ENCODE data around the gene CACNA1C.
"Not testable (repeated sequence)": the region's sequence is repeated elsewhere in the genome, so short reads cannot be mapped to it uniquely, and the experiment has no call there.

The CACNA1C gene

DNA sequence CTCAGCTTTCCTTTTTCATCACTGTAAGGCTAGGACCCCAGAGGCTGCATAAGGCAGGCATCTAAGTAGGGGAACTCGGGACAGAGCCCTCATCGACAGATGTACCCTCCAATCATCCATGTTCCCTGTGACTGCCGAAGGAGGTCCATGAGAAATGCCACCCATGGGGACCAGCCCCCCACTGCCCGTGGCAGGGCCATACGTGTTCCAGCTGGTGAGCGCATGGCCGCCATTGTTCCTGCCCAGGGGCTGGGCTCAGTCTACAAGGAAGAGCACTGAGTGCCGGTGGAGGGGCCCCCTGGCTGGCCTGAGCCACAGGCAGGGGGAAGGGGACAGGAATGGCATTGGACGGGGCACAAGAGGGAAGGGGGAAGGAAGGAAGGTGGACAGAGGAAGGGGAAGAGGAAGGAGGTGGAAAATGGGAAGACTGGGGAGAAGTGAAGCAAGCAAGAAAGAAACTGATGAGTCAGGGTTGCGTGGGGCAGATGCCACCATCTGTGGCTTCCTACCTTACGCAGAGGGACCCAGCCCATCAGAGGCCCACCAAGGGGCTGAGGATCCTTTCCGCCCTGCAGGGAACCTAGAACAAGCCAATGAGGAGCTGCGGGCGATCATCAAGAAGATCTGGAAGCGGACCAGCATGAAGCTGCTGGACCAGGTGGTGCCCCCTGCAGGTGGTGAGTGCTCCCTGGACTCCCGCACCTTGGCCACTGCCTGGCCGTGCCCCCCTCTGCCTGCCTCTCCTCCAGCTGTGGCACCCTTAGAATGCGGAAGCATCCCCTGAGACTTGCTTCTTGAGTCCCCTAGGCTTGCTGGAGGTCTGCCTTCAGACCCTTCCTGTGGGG, 621.4 kb downstream of the CACNA1C start:
- no peak for DNase-seq (ENCODE audit: low read depth)

DNA sequence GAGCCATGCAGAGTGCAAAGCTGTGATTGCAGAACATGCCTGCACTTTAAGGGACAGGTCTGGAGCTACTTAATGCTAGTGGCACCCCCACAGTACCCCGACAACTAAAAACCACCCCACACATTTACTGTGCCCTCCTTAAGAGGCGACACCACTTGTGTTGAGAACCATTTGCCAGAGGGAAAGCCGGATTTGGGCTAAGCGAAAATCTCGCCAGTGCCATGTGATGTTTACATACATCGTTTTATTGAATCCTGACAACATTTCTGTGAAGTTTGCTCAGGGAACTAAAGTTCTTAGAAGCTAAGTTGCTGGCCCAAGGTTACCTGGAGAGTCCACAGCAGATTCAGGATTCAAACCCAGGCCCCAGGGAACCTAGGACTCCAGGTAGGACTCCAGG, 623.0 kb downstream of the CACNA1C start:
- no peak for DNase-seq (ENCODE audit: low read depth)

DNA sequence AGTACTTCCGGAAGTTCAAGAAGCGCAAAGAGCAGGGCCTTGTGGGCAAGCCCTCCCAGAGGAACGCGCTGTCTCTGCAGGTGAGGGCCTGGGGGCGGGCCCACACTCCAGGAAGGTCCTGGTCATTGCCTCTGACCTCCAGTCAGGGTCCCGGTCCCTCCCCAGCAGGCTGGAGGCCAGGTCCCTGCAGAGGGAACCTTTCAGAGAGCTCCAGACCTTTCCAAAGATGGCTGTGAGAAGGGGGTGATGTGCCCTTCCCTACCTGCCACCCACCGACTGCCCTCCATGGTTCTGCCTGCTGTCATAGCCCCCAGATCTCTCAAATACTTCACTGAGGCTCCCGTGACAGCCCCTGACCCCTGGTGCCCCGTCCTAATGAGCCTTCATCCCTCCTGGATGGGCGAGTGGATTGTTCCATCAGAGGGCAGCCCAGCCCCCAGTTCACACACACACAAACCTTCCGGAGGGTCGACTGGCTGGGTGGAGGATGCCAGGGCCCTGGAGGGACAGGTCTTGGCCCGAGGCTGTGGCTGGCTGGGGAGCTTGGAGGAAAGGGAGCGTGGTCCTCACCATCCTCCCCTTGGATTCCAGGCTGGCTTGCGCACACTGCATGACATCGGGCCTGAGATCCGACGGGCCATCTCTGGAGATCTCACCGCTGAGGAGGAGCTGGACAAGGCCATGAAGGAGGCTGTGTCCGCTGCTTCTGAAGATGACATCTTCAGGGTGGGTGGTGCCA, 624.5 kb downstream of the CACNA1C start:
- DNase-seq (ENCODE audit: low read depth), result no peak

DNA sequence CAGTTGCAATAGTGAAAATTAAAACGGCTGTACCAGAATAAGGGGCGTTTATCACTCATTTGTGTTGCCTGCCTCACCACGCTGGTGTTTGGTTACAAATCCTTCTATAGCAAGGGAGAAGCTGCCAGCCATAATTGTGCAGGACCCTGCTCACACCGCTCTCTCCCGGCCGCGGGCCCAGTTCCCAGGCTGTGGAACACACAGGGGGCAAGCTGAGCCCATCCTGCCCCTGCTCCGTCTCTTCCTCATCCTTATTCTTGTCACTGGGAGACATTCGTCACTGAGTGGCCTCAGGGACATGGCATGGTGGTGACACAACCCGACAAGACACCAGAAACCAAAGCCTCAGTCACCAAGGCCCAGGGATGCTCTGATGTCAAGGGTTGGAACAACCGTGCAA, 625.6 kb downstream of the CACNA1C start:
- DNase-seq (ENCODE audit: low read depth), result no peak

DNA sequence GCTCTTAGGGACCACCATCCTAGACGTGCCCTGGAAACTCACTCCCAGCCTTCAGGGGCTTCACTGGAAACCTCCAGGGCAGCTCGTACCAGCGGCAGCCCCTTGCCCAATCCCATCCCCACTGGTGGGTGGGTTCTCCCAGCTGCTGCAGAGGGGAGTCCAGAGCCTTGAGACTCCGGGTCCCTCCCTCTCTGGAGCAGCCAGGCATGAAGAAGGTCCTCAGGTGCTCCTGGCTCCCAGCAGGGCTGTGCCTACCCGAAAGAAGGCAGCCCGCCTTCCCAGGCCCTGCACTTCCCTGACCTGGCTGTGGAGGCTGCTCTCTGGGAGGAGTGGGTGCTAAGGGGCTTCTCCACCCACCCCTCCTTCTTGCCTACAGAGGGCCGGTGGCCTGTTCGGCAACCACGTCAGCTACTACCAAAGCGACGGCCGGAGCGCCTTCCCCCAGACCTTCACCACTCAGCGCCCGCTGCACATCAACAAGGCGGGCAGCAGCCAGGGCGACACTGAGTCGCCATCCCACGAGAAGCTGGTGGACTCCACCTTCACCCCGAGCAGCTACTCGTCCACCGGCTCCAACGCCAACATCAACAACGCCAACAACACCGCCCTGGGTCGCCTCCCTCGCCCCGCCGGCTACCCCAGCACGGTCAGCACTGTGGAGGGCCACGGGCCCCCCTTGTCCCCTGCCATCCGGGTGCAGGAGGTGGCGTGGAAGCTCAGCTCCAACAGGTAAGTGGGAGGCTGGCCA, 626.5 kb downstream of the CACNA1C start:
- no peak for DNase-seq (ENCODE audit: low read depth)

DNA sequence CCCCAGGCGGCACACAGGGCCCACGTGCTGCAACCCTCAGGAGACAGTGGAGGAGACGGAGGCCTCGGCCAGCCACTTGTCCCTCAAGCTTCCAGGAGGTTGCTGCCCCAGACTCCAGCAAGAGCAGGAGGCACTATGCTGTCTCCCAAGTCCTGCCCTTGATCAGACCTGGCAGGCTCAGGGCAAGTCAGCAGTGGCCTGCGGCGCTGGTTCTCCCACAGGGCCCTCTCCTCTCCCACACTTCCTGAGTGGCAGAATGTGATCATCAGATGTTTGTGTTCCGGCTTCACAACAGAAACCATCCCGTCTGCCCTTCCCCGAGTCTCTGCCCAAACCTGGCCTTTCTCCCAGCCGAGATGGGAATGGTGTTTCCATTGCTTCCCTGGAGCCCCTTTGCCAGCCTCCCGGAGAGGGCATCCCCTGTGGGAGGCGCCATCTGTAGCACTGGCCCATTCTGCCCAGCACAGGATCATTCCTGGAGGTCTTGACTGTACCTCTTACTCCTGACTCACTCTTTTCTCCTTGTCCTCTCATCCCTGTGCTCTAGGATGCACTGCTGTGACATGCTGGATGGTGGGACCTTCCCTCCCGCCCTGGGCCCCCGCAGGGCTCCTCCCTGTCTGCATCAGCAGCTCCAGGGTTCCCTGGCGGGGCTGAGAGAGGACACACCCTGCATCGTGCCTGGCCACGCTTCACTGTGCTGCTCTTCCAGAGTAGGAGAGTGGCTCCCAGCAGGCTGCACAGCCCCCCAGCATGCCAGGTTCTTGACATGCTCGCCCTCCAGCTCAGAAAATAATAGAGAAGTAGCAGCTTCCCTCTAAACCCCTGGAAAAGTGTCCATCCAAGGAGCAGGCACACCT, 627.3 kb downstream of the CACNA1C start:
- DNase-seq (ENCODE audit: low read depth), result no peak

DNA sequence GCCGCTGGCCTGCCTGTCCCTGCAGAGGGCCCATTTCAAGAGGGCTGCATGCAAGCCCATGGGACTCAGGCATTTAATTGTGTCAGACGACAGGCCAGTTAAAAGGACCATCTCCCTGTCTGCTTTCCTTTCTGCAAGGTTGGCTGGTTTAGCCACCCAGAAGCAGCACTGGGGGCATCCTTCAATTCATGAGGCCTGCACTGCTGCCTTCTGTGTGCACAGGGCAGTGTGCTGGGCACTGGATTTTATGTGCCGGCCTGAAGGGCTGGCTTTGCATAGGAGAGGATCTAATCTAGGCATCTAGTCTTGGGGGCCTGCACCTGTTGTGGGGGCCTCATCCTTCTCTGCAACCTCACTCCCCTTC, 627.9 kb downstream of the CACNA1C start:
- no peak for DNase-seq (ENCODE audit: low read depth)

DNA sequence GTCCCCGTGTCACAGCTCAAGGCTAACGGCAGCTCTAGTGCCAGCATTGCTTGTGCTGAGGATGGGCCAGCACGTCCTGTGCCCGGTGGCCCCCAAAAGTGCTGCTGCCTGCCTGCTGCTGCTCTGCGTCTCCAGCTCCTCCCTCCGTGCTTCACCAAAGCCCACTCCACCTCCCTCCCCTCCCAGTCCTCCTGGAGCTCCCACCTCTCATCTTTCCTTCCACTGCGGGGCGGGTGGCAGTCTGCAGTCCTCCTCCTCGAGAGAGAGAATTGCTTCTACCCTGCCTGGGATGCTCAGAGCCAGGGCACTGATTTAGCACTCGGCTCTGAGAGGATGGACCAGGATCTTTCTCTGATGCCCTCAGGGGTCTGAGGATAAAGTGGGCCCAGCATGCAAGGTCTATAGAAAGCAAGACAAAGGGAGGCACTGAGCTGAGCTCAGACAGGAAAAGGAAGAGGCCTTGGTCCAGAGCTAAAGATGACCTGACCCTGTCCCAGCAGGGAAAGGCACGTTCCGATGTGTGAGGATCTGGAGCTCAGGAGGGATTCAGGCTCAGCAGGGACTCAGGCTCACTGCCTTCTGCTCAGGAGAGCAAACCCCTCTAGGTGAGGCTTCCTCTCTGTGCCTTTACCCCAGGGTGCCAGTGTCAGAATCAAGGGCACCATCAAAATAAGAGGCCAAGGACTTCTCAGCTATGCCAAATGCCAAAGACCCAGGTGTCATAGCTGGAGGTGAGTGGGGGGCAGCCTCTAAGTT, 628.8 kb downstream of the CACNA1C start:
- DNase-seq (ENCODE audit: low read depth), result no peak

DNA sequence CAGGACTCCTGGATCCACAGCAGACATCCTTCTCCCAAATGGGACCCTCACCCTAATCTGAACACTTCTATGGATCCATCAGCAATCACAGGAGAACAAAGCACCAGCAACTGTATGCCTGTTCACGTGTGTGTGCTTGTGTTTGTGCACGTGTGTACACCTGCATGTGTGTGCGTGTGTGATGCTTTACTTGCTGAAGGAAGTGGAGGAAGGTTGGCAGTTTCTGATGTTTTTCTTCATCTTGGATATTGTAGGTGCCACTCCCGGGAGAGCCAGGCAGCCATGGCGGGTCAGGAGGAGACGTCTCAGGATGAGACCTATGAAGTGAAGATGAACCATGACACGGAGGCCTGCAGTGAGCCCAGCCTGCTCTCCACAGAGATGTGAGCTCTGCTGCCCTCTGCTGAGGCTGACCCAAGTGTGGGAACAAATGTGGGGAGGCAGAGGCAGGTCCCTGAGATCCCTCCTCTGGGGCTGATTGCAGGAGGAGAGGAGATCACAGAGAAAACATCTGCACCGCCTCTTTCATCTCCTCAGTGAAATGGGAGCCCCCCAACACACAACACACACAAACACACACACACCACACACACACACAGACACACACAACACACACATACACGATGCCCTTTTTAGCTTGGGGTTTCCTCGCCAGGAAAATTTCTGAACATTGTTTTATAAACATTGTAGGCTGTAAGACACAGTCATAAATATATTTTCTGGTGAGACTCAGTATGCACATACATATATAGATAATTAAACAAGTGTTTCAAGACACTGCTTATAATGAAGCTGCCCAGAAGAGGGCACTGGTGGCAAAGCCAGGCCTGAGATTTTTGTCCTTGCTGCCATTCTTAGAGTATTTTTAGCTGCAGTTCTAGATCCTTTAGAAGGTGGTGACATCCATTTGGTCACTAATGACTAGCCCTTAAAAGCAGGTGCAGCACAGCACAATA, 629.8 kb downstream of the CACNA1C start:
- DNase-seq (ENCODE audit: low read depth), result no peak

DNA sequence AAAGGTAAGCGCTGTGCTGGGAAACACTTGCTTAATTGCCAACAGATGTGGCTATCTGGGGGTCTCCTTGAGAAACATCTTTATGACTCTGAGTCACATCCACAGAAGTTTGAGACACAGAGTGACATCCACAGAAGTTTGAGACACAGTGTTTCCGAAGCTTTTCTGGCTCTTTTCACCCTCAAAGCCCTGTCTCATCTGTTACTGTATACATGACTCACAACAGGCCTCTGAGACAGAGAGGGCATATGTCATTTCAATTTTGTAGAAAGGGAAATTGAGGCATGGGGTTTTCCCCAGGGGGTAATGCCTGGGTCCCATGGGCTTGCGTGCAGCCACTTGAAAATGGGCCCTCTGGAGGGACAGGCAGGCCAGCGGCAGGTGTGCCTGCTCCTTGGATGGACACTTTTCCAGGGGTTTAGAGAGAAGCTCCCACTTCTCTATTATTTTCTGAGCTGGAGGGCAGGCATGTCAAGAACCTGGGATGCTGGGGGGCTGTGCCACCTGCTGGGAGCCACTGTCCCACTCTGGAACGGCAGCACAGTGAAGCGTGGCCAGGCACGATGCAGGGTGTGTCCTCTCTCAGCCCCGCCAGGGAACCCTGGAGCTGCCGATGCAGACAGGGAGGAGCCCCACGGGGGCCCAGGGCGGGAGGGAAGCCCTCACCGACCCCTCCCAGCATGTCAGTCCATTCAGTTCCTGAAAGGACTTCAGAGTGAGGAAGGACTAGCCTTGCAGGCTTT, 630.7 kb downstream of the CACNA1C start:
- no peak for DNase-seq (ENCODE audit: low read depth)

DNA sequence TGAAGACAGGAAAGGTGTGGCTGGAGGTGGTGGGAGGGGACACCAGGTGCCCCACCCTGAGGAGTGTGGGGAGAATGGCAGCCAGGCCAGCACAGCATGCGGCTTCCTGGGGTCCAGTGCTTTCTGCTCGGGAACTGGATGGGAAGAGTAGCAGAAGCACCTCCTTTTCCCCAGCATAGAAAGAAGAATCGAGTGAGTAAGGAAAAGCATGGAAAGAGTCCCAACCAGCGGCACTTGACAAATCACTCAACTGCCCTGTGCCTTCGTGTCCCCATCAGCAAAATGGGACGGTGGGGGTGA, 631.2 kb downstream of the CACNA1C start:
- not testable (repeated sequence) for DNase-seq (ENCODE audit: low read depth)

DNA sequence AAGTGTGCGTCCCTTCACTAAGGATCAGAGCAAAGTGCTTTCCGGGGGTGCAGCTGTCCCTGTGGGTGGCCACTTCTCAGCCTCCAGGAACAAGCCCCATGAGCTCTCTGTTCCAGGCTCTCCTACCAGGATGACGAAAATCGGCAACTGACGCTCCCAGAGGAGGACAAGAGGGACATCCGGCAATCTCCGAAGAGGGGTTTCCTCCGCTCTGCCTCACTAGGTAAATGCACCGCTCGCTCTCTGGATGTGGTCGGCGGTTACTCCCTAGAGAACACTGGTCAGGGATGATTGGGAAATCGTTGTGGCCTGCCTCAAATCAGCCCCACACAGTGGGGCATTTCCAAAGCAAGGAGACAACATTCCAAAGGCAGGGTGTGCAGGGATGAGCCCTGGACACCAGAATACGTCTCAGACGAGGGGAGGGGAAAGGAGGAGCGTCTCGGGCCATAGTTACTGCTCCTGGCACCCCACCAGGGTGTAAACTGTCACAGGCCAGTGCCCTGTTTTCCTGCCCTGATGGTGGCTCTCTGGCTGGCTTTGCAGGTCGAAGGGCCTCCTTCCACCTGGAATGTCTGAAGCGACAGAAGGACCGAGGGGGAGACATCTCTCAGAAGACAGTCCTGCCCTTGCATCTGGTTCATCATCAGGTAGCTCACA, 633.0 kb downstream of the CACNA1C start:
- not testable (repeated sequence) for DNase-seq (ENCODE audit: low read depth)

DNA sequence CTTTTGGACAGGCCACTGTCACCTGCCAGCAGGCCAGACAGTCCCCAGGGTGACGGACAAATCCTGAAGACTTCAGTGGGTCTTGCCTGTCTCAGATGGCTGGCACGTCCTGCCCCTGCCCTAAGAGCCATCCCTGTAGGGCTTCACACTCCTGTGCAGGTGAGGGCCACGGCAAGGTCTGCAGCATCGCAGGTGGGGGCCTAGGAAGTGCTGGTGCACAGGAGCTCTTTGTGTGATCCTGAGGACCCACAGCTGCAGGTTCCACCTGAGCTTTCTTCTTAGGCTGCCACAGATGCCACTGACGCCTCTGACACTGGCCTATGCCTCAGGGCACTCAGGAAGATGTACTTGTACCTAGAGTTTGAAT, 633.5 kb downstream of the CACNA1C start:
- DNase-seq (ENCODE audit: low read depth), result no peak

DNA sequence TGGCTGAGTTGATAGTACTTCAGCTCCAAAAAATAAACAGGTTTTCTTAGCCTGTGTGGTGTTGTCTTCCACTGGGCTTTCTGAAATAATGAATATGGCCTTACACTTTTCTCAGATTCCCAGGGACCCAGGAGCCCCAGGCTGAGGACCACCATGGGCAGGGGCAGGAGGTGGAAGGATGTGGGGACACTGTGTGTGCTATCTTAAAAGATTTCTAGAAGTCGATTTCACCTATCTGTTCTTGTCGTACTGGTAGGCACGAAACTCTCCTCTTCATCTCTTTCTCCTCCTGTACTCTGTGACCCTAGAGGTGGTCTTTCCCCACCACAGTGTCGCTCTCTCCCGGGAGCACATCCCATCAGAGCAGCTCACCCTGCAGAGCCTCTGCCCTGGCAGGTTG, 634.3 kb downstream of the CACNA1C start:
- DNase-seq (ENCODE audit: low read depth), result no peak

DNA sequence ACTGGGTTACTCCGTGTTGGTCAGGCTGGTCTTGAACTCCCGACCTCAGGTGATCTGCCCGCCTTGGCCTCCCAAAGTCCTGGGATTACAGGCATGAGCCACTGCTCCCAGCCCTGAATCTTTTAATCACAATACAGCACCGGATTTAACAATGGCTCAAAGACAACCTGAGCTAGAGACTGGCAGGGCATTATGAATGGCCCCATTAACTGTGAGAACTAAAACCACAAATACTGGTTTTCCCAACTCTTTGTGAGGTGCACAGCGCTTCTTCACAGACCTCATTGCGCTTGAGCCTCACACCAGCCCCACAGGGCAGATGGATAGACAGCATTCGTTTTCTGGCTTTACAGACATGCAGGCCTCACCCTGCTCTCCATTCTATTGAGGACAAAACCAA, 634.9 kb downstream of the CACNA1C start:
- DNase-seq (ENCODE audit: low read depth), result no peak

DNA sequence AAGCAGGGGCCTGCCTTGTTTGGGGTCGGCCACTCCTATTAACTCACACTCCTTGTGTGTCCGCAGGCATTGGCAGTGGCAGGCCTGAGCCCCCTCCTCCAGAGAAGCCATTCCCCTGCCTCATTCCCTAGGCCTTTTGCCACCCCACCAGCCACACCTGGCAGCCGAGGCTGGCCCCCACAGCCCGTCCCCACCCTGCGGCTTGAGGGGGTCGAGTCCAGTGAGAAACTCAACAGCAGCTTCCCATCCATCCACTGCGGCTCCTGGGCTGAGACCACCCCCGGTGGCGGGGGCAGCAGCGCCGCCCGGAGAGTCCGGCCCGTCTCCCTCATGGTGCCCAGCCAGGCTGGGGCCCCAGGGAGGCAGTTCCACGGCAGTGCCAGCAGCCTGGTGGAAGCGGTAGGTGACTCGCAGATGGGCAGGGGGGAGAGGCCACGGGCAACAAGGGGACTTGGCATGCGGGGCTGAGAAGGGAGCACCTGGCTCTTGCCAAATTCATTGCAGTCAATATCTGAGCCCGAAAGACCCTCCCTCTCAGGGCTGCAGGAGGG, 635.7 kb downstream of the CACNA1C start:
- DNase-seq (ENCODE audit: low read depth), result no peak

DNA sequence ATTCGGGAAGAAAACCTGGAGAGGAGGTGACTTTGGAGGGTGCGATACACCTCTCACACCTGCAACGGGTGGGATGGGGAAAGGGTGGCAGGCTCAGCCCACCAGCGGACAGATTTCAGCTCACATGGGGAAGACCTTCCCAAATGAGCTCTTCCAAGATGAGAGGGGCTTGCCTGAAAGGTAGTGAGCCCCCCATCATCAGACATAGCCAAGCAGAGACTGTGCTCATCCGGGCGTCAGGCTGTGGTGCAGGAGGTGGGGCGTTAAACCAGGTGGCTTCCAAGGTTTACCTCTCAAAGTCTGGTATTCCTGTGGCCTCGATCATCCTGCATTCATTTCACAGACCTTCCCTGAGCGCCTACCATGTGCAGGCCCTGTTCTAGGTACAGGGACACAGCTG, 636.6 kb downstream of the CACNA1C start:
- no peak for DNase-seq (ENCODE audit: low read depth)

DNA sequence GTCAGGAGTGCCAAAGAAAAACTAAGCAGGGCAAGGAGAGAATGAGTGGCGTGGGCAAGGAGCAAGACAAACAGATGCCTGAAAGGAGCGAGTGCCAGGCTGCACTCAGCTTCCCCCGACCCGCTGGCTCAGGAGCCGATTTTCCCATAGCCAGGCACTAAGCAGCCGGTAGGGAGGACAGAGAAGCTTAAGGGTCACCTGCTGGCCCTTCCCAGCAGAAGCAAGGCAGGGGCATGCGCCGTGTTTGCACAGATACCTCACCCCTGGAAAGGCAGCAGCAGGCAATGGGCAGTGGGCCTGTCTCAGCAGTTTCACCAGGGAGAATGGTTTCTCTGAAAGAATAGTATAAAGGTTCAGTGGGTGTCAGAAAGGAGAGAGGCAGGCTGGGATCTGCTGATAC, 637.1 kb downstream of the CACNA1C start:
- DNase-seq (ENCODE audit: low read depth), result no peak

All from activated T-cell treated with anti-CD3 and anti-CD28 coated beads for 48 hours (primary cell).